ENCODE measurements around the gene DAGLA. TPM values are rescaled to one million over a fixed set of nuclear protein-coding genes. Genes with fewer than 3 reads are reported as not detected.

Gene DAGLA
- total RNA-seq, 1 donor from 2014 or later = 21.0 TPM

DNA sequence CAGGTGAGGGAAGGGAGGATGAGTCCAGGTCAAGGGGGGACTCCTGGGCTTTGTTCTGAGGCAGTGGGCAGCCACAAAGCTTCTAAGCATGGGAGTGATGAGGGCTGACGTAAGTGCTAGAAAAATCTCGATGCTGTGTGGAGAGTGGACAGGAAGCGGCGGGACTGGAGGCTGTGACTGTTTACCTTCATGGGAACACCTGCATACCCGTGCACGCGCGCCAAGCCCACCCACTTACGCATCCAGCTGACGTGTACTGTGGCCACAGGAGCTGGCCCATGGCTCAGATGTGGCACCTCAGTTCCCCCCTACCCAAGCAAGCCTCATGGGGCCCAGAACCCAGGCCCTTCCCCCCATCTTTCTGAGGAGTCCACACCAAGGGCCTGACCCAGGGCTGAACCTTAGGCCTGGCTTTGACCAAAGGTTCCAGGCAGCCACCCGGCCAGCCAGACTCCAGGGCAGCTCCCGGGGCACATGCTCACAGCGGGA, 86.2 kb downstream of the DAGLA start:
- no peaks in the 10 kb centered on the region for H3K36me3 Mint-ChIP-seq (ENCODE audit: low read depth)
- H3K27me3 Mint-ChIP-seq (ENCODE audit: low read depth) = peaks cover 12% of the 10 kb centered on the region
- H3K27ac Mint-ChIP-seq (ENCODE audit: unreplicated experiment) = no peak overlapping the region
- no peak for DNase-seq (ENCODE audit: low read depth, low spot score)
- no peaks in the 10 kb centered on the region for H3K9me3 Mint-ChIP-seq
- no peak overlapping the region for H3K4me3 Mint-ChIP-seq
- H3K4me1 Mint-ChIP-seq = peaks cover 14% of the 10 kb centered on the region
- TF ChIP-seq, protein P1, sequence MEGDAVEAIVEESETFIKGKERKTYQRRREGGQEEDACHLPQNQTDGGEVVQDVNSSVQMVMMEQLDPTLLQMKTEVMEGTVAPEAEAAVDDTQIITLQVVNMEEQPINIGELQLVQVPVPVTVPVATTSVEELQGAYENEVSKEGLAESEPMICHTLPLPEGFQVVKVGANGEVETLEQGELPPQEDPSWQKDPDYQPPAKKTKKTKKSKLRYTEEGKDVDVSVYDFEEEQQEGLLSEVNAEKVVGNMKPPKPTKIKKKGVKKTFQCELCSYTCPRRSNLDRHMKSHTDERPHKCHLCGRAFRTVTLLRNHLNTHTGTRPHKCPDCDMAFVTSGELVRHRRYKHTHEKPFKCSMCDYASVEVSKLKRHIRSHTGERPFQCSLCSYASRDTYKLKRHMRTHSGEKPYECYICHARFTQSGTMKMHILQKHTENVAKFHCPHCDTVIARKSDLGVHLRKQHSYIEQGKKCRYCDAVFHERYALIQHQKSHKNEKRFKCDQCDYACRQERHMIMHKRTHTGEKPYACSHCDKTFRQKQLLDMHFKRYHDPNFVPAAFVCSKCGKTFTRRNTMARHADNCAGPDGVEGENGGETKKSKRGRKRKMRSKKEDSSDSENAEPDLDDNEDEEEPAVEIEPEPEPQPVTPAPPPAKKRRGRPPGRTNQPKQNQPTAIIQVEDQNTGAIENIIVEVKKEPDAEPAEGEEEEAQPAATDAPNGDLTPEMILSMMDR (conservative IDR thresholded peaks at IDR 0.05) = no peak

DNA sequence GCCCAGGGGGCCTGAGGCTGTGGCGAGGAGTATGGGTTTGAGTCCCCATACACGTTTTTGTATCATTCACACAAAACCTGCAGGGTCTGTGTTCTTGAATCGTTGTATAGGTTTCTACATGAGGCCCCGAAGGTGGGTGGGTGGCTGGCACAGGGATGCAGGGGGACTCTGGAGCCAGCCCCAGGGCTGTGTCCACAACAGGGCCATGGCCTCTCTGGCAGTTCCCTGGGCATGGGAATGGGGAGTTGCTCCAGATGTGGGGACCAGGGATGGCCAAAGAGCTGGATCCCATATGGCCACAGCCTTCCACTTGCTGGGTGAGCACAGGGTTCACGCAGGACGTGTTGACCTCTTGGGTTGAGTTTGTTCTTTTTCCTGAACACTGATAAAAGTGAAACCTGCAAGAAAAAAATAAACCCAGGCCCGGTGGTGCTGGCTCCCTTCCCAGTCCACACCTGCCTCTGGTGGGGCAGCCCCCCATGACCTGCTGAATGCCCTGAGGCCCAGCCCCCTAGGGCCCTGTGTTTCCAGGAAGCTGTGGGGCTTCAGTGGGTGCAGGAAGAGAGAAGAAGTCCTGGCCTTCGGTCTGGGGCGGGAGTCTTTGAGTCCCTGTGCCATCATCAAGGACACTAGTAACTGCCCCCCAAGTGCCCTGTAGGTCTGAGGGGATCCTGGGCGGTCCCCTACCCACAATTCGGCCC, 88.3 kb downstream of the DAGLA start:
- TF ChIP-seq, protein P1 (conservative IDR thresholded peaks at IDR 0.05) = no peak
- Mint-ChIP-seq H3K4me3 (no peak overlapping the region), H3K27ac (ENCODE audit: unreplicated experiment) (no peak overlapping the region), H3K27me3 (ENCODE audit: low read depth) (no peaks in the 10 kb centered on the region), H3K9me3 (no peaks in the 10 kb centered on the region), H3K4me1 (peaks cover 8% of the 10 kb centered on the region), H3K36me3 (ENCODE audit: low read depth) (no peaks in the 10 kb centered on the region)
- no peak for DNase-seq (ENCODE audit: low read depth, low spot score)

DNA sequence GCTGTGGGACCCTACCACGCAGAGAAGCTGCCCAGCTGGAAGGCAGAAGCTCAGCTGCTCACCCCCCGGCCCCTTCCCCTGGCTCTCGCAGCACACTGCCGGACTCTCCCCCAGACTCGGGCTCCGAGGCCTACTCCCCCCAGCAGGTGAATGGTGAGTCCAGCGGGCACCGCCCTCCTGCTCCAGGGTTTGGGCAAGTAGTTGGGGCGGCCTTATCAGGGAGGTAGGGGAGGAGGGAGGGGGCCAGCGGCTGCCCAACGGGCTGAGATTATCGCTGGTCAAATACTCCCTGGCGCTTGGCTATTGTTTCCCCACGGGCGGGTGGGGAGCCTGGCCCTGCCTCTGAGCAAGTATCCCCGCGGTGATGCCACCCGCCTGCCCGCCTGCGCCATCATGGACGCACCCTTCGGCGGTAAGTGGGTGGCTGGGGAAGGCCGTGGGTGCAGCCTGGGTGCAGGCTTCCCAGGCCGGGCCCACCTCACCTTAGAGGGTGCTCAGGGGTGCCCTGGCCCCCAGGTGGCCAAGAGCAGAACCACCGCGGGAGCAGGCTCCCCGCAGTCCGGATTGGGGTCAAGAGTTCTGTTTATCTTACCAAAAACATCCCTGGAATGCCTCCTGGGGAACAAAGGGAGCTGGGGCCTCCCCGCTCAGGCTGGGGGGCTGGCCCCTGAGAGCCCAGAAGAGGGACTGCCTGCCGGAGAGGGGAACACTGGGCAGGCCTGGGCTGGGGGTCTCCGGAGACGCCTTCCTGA, 89.2 kb downstream of the DAGLA start:
- Mint-ChIP-seq H3K27ac (ENCODE audit: unreplicated experiment) (no peak overlapping the region), H3K9me3 (no peaks in the 10 kb centered on the region), H3K36me3 (ENCODE audit: low read depth) (no peaks in the 10 kb centered on the region), H3K27me3 (ENCODE audit: low read depth) (no peaks in the 10 kb centered on the region), H3K4me3 (no peak overlapping the region), H3K4me1 (peaks cover 8% of the 10 kb centered on the region)
- TF ChIP-seq, protein P1 (conservative IDR thresholded peaks at IDR 0.05) = peak; percentile 45
- DNase-seq (ENCODE audit: low read depth, low spot score) = no peak

DNA sequence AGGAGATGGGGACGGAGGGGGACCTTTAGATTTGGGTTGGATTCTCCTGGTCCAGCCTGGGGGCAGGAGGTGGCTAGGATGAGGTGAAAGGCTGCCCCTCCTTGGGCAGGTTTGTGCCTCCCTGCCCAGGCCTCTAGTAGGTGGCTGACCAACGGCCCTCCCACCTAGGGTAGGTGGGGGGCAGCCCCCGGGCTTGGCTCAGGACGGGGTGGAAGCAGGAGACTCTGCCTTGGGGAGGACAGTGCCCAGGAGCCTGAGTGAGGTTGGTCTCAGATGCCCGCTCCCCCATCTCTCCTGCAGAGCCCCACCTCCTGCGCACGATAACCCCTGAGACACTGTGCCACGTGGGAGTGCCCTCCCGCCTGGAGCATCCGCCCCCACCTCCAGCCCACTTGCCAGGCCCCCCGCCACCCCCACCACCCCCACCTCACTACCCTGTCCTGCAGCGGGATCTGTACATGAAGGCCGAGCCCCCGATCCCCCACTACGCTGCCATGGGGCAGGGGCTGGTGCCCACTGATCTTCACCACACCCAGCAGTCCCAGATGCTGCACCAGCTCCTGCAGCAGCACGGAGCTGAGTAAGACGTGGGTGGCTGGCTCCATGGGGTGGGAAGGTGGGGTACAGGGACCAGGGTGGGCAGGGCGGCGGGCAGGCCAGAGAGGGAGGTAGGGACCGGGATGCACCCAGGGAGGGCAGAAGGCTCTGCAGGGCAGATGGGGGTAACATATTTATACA, 89.9 kb downstream of the DAGLA start:
- no peak overlapping the region for H3K27ac Mint-ChIP-seq (ENCODE audit: unreplicated experiment)
- no peaks in the 10 kb centered on the region for H3K27me3 Mint-ChIP-seq (ENCODE audit: low read depth)
- no peaks in the 10 kb centered on the region for H3K36me3 Mint-ChIP-seq (ENCODE audit: low read depth)
- TF ChIP-seq, protein P1 (conservative IDR thresholded peaks at IDR 0.05) = no peak
- H3K4me3 Mint-ChIP-seq = no peak overlapping the region
- no peaks in the 10 kb centered on the region for H3K9me3 Mint-ChIP-seq
- DNase-seq (ENCODE audit: low read depth, low spot score) = no peak
- H3K4me1 Mint-ChIP-seq = peaks cover 8% of the 10 kb centered on the region

DNA sequence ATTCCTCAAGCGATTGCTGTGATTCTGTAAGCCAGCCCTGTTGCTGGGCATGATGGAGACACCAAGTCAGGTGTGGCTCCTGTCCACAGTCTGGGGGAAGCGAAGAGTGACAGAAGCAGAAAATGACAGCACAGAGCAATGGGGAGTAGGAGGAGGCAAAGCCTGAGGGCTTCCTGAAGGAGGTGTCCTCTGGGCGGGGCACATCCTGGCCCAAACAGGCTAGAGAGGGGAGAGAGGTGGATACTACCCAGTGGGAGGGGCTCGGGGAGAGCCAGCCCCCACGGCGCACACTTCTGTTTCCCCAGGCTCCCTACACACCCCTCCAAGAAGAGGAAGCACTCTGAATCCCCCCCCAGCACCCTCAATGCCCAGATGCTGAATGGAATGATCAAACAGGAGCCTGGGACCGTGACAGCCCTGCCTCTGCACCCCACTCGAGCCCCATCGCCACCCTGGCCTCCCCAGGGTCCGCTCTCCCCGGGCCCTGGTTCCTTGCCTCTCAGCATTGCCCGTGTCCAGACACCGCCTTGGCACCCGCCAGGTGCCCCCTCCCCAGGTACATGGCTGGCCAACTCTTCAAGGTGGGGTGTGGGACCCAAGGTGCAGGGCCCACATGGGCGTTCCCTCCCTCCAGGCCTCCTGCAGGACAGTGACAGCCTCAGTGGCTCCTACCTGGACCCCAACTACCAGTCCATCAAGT, 91.2 kb downstream of the DAGLA start:
- no peak for DNase-seq (ENCODE audit: low read depth, low spot score)
- H3K4me1 Mint-ChIP-seq = peaks cover 8% of the 10 kb centered on the region
- H3K27ac Mint-ChIP-seq (ENCODE audit: unreplicated experiment) = no peak overlapping the region
- TF ChIP-seq, protein P1 (conservative IDR thresholded peaks at IDR 0.05) = no peak
- no peak overlapping the region for H3K4me3 Mint-ChIP-seq
- H3K27me3 Mint-ChIP-seq (ENCODE audit: low read depth) = no peaks in the 10 kb centered on the region
- no peaks in the 10 kb centered on the region for H3K9me3 Mint-ChIP-seq
- H3K36me3 Mint-ChIP-seq (ENCODE audit: low read depth) = no peaks in the 10 kb centered on the region
